Right lobe of liver (tissue), 6 donors: ENCODE data around the gene CHAF1A. TPM values are rescaled to one million over a fixed set of nuclear protein-coding genes. Genes with fewer than 3 reads are reported as not detected.

Source experiments
- ATAC-seq, 4 donors: fragments of 200-7000 bp; cut with Tn5 transposase; one replicate each; pipeline ENCODE4 v1.9.1; 2020; ENCODE audit warnings: mild to moderate bottlenecking in 4 of 4, moderate library complexity in 4 of 4
- DNase-seq, 3 donors: peaks; one replicate each; pipeline ENCODE4 v3.0.0-alpha.2; 2020
- H3K27ac ChIP-seq, 3 donors: fragments of 200-600 bp; one replicate each; pipeline ENCODE4 v1.8.0; 2022
- H3K27me3 ChIP-seq, 2 donors: fragments of 200-600 bp; one replicate each; pipeline ENCODE4 v1.8.0; 2022
- H3K36me3 ChIP-seq, 4 donors: fragments of 200-600 bp; sonication (generic) in 1 of 4; one replicate each; pipeline versions ENCODE4 v1.5.1 to v1.8.0; 2017 to 2022; ENCODE audit warnings: control low read depth in 1 of 4
- H3K4me1 ChIP-seq, 4 donors: fragments of 200-600 bp; sonication (generic) in 1 of 4; one replicate each; pipeline versions ENCODE4 v1.5.1 to v1.8.0; 2017 to 2022; ENCODE audit warnings: control low read depth in 1 of 4
- H3K4me3 ChIP-seq, 3 donors: fragments of 200-600 bp; one replicate each; pipeline ENCODE4 v1.8.0; 2022
- H3K9me3 ChIP-seq, 4 donors: fragments of 200-600 bp; sonication (generic) in 1 of 4; one replicate each; pipeline versions ENCODE4 v1.5.1 to v1.8.0; 2017 to 2022; ENCODE audit warnings: control low read depth in 1 of 4
- POLR2A ChIP-seq: fragments of 450-650 bp; IDR thresholded peaks from one replicate; pipeline ENCODE4 v1.6.1; 2017; ENCODE audit warnings: antibody characterized with exemption, mild to moderate bottlenecking
- WGBS: methylation state at CpG from one replicate; pipeline ENCODE4 v1.1.6; 2018; ENCODE audit warnings: low coverage, low lambda C conversion rate; ENCODE audit not compliant: insufficient coverage; ENCODE audit errors: missing lambda C conversion rate; 5-methylcytosine and 5-hydroxymethylcytosine counted together
- intact Hi-C, 2 donors: fragments of 100-400 bp; cut with DNase I; formaldehyde crosslinking; loops; one replicate each; pipeline versions ENCODE4 v1.11.2 to v1.14.1; 2022
- total RNA-seq, 6 experiments: library from RNA; depleted of rRNA in 2 of 6; stranded (reverse); fragments of >200 nt in 2 of 6; fragmentation: NEBNext Ultra II Directional in 3 of 6; extraction: Animal tissue kit (Norgen Biotek cat#: 25700) in 3 of 6; gene quantifications; one replicate each; pipeline versions ENCODE4 v1.1.0 to v1.2.4, GENCODE V29; 2016 to 2023
- TF ChIP-seq, protein P1 (sequence below), 4 donors: fragments of 200-600 bp in 3 of 4; fragments of 450-650 bp in 1 of 4; IDR thresholded peaks; one replicate each; pipeline versions ENCODE4 v1.5.1 to v1.8.0; 2016 to 2022; ENCODE audit warnings: antibody characterized with exemption in 4 of 4, mild to moderate bottlenecking in 2 of 4
- donor health status: DM: no; HTN: yes; CAD: no.
- donor health status: DM: no; HTN: no; CAD: no.
- donor health status: DM: no; HTN: no; CAD: no.
- donor health status: DM: no; HTN: yes; CAD: no.
- donor health status: DM: no; HTN: yes; CAD: no.

The CHAF1A gene
- total RNA-seq, 6 experiments from 2014 or later: 3.1 to 9.2 (median 3.5) TPM

- 97% methylated on average over 16 of the region's 35 CpGs for WGBS
- TF ChIP-seq, protein P1, sequence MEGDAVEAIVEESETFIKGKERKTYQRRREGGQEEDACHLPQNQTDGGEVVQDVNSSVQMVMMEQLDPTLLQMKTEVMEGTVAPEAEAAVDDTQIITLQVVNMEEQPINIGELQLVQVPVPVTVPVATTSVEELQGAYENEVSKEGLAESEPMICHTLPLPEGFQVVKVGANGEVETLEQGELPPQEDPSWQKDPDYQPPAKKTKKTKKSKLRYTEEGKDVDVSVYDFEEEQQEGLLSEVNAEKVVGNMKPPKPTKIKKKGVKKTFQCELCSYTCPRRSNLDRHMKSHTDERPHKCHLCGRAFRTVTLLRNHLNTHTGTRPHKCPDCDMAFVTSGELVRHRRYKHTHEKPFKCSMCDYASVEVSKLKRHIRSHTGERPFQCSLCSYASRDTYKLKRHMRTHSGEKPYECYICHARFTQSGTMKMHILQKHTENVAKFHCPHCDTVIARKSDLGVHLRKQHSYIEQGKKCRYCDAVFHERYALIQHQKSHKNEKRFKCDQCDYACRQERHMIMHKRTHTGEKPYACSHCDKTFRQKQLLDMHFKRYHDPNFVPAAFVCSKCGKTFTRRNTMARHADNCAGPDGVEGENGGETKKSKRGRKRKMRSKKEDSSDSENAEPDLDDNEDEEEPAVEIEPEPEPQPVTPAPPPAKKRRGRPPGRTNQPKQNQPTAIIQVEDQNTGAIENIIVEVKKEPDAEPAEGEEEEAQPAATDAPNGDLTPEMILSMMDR (IDR thresholded peaks at IDR 0.05): no peak
- no peak for TF ChIP-seq POLR2A
Observed at GRCh38 chr19:4482721-4483364, 80.4 kb downstream of the CHAF1A start.

DNA sequence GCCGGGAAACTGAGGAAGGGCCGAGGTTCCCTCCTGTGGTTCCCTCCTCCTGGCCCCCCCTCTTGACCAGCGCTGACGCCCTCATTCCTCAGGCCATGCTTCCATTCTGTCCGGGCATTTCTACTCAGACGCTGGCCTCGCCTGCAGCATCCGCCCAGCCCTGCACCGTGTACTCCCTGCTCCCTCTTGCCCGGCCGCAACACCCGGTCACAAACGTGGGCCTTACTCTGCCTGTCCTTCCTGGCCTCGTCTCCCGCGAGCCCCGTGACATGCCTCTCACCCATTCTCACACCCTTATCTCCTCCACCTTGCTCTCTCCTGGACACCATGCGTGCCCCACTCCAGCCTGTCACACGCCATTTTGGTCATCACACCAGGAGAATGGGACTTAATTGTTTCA lies 80.9 kb downstream of the CHAF1A start:
- no peak overlapping the region for H3K4me3 ChIP-seq
- H3K9me3 ChIP-seq: no peaks in the 10 kb centered on the region
- H3K27ac ChIP-seq: no peak overlapping the region
- H3K4me1 ChIP-seq: no peaks in the 10 kb centered on the region
- H3K36me3 ChIP-seq: no peaks in the 10 kb centered on the region
- DNase-seq (no peak), ATAC-seq (peak in 1 of 4 donors; percentile 45)
- 87% methylated on average over 15 of the region's 19 CpGs for WGBS
- H3K27me3 ChIP-seq: no peaks in the 10 kb centered on the region
- no peak for TF ChIP-seq POLR2A
- TF ChIP-seq, protein P1 (IDR thresholded peaks at IDR 0.05): no peak
- intact Hi-C loops: no loop called here

More at GRCh38 chr19:4482721-4483364, 80.4 kb downstream of the CHAF1A start:
- DNase-seq (no peak), ATAC-seq (peak in 1 of 4 donors; percentile 23)
- Histone ChIP-seq H3K4me3 (no peak overlapping the region), H3K27me3 (no peaks in the 10 kb centered on the region), H3K27ac (no peak overlapping the region), H3K9me3 (no peaks in the 10 kb centered on the region), H3K4me1 (no peaks in the 10 kb centered on the region), H3K36me3 (no peaks in the 10 kb centered on the region)
- intact Hi-C loops: no loop called here

GRCh38 chr19:4487572-4487971 lies 85.1 kb downstream of the CHAF1A start:
- intact Hi-C loops: no loop called here
- DNase-seq: no peak
- Histone ChIP-seq H3K36me3 (peaks cover 0 to 9% (median 3%) of the 10 kb centered on the region in 4 donors), H3K27me3 (no peaks in the 10 kb centered on the region), H3K4me1 (no peaks in the 10 kb centered on the region), H3K4me3 (no peak overlapping the region), H3K27ac (no peak overlapping the region), H3K9me3 (no peaks in the 10 kb centered on the region)
- 78% methylated on average over 8 of the region's 11 CpGs for WGBS
- ATAC-seq: no peak
- TF ChIP-seq, protein P1 (IDR thresholded peaks at IDR 0.05): no peak
- no peak for TF ChIP-seq POLR2A

- DNase-seq (no peak), ATAC-seq (no peak)
- WGBS: 67% methylated on average over 3 of the region's 29 CpGs
- Histone ChIP-seq H3K4me1 (no peaks in the 10 kb centered on the region), H3K27me3 (no peaks in the 10 kb centered on the region), H3K27ac (no peak overlapping the region), H3K4me3 (no peak overlapping the region), H3K9me3 (no peaks in the 10 kb centered on the region), H3K36me3 (peaks cover 0 to 9% (median 3%) of the 10 kb centered on the region in 4 donors)
- intact Hi-C loops: no loop called here
- TF ChIP-seq, protein P1 (IDR thresholded peaks at IDR 0.05): no peak
- TF ChIP-seq POLR2A: no peak
Observed at GRCh38 chr19:4488496-4488895, 86.1 kb downstream of the CHAF1A start.
